H1 (cell line): ENCODE data around the gene PBLD. TPM values are rescaled to one million over a fixed set of nuclear protein-coding genes. Genes with fewer than 3 reads are reported as not detected.

Source experiments
- CTCF ChIA-PET: fragments of 300-600 bp; sonication (Branson Sonifier 250); formaldehyde crosslinking; loops from one replicate; lab custom pipeline; 2021; ENCODE audit not compliant: partially characterized antibody; lab: Charles Lee
- POLR2A ChIA-PET: fragments of 300-600 bp; sonication (Branson Sonifier 250); formaldehyde crosslinking; loops from one replicate; lab custom pipeline; 2021; ENCODE audit warnings: inconsistent platforms; ENCODE audit not compliant: partially characterized antibody; lab: Charles Lee
- DNase-seq, 2 experiments: peaks; one replicate each; pipeline versions ENCODE4 v3.0.0 to v3.0.0-alpha.2; 2010 to 2022; ENCODE audit warnings: low spot score in 2 of 2, low read depth in 1 of 2, mixed read lengths in 1 of 2
- FAIRE-seq: peaks from 2 replicates; lab custom pipeline; 2011; peaks lifted over from hg19 to GRCh38; lab: Jason Lieb, UNC
- H2AFZ ChIP-seq: 2 replicates; pipeline ENCODE4 v1.8.1; 2012; ENCODE audit warnings: low read length, inconsistent platforms
- H2AK5ac ChIP-seq: 2 replicates; pipeline ENCODE4 v1.6.1; 2013; ENCODE audit warnings: low read depth, low read length
- H2BK120ac ChIP-seq: replicated peaks from 2 replicates; pipeline ENCODE3; 2013; ENCODE audit warnings: low read depth, low read length, inconsistent platforms
- H2BK12ac ChIP-seq: 2 replicates; pipeline ENCODE4 v1.6.1; 2013; ENCODE audit warnings: low read depth, low read length
- H2BK15ac ChIP-seq: 2 replicates; pipeline ENCODE4 v1.6.1; 2013; ENCODE audit warnings: low read length
- H2BK20ac ChIP-seq: 2 replicates; pipeline ENCODE4 v1.6.1; 2013; ENCODE audit warnings: low read length
- H2BK5ac ChIP-seq: 2 replicates; pipeline ENCODE4 v1.6.1; 2013; ENCODE audit warnings: low read depth, low read length
- H3K14ac ChIP-seq: 2 replicates; pipeline ENCODE4 v1.6.1; 2013; ENCODE audit warnings: inconsistent platforms; ENCODE audit not compliant: insufficient read length
- H3K18ac ChIP-seq: 2 replicates; pipeline ENCODE4 v1.6.1; 2013; ENCODE audit warnings: low read length; ENCODE audit errors: extremely low read depth
- H3K23ac ChIP-seq: 2 replicates; pipeline ENCODE4 v1.6.1; 2013; ENCODE audit warnings: inconsistent platforms; ENCODE audit not compliant: insufficient read length
- H3K23me2 ChIP-seq: 2 replicates; pipeline ENCODE4 v1.6.1; 2013; ENCODE audit warnings: low read depth, low read length
- H3K27ac ChIP-seq: 2 replicates; pipeline ENCODE4 v1.6.1; 2011; ENCODE audit warnings: low read depth, low read length, inconsistent platforms
- H3K27me3 ChIP-seq, 4 experiments: replicated peaks in 1 of 4; 1 replicate in 1 of 4; 2 replicates in 3 of 4; pipeline versions ENCODE4 v1.6.1 to v1.8.1; 2011 to 2013; ENCODE audit warnings: low read length in 3 of 4, mild to moderate bottlenecking in 3 of 4, inconsistent platforms in 2 of 4, mixed read lengths in 2 of 4, moderate library complexity in 1 of 4; ENCODE audit not compliant: control insufficient read depth in 3 of 4, insufficient read depth in 3 of 4; ENCODE audit errors: extremely low read depth in 1 of 4
- H3K36me3 ChIP-seq, 4 experiments: 2 replicates each; pipeline versions ENCODE4 v1.6.1 to v1.8.1; 2011 to 2013; ENCODE audit warnings: mild to moderate bottlenecking in 4 of 4, low read length in 3 of 4, moderate library complexity in 2 of 4, control low read depth in 1 of 4, inconsistent platforms in 1 of 4; ENCODE audit not compliant: insufficient read depth in 4 of 4, control insufficient read depth in 2 of 4
- H3K4ac ChIP-seq: replicated peaks from 2 replicates; pipeline ENCODE3; 2013; ENCODE audit warnings: low read length, low read depth, mixed read lengths, inconsistent platforms; ENCODE audit not compliant: insufficient read length
- H3K4me1 ChIP-seq, 4 experiments: replicated peaks in 1 of 4; 1 replicate in 1 of 4; 2 replicates in 3 of 4; pipeline versions ENCODE4 v1.6.1 to v1.8.1; 2011 to 2013; ENCODE audit warnings: low read length in 3 of 4, inconsistent platforms in 2 of 4, mixed read lengths in 1 of 4; ENCODE audit not compliant: insufficient read depth in 4 of 4, control insufficient read depth in 3 of 4
- H3K4me2 ChIP-seq, 2 experiments: 2 replicates each; pipeline versions ENCODE4 v1.6.1 to v1.8.1; 2011 to 2013; ENCODE audit warnings: low read depth in 2 of 2, low read length in 2 of 2, control low read depth in 1 of 2, inconsistent platforms in 1 of 2, mild to moderate bottlenecking in 1 of 2; ENCODE audit not compliant: insufficient read depth in 1 of 2
- H3K4me3 ChIP-seq, 4 experiments: fragments of 200-600, 300-600 bp in 1 of 4; sonication (generic), shearing (Covaris generic), sonication (Bioruptor Twin) in 1 of 4; 2 replicates each; pipeline versions ENCODE4 v1.5.1 to v1.8.1; 2011 to 2016; ENCODE audit warnings: low read length in 4 of 4, low read depth in 3 of 4, control low read depth in 2 of 4, inconsistent platforms in 2 of 4, mild to moderate bottlenecking in 2 of 4, mixed read lengths in 1 of 4, moderate library complexity in 1 of 4; ENCODE audit not compliant: insufficient read depth in 2 of 4; ENCODE audit errors: extremely low read depth in 1 of 4
- H3K56ac ChIP-seq: replicated peaks from 2 replicates; pipeline ENCODE3; 2013; ENCODE audit warnings: low read depth, mild to moderate bottlenecking, mixed read lengths, low read length, inconsistent platforms; ENCODE audit not compliant: insufficient read length
- H3K79me1 ChIP-seq: 2 replicates; pipeline ENCODE4 v1.6.1; 2013; ENCODE audit warnings: low read depth, low read length, control low read depth
- H3K79me2 ChIP-seq, 2 experiments: 2 replicates each; pipeline versions ENCODE4 v1.6.1 to v1.8.1; 2012 to 2013; ENCODE audit warnings: low read length in 2 of 2, mild to moderate bottlenecking in 2 of 2, inconsistent platforms in 1 of 2; ENCODE audit not compliant: insufficient read depth in 2 of 2, control insufficient read depth in 1 of 2
- H3K9ac ChIP-seq, 4 experiments: replicated peaks in 1 of 4; 1 replicate in 1 of 4; 2 replicates in 3 of 4; pipeline versions ENCODE4 v1.6.1 to v1.8.1; 2011 to 2013; ENCODE audit warnings: low read depth in 3 of 4, low read length in 3 of 4, control low read depth in 2 of 4, mild to moderate bottlenecking in 2 of 4, moderate library complexity in 2 of 4, inconsistent platforms in 1 of 4; ENCODE audit errors: extremely low read depth in 1 of 4
- H3K9me3 ChIP-seq, 2 experiments: 2 replicates each; pipeline versions ENCODE4 v1.6.1 to v1.8.1; 2012 to 2013; ENCODE audit warnings: mild to moderate bottlenecking in 2 of 2, moderate library complexity in 2 of 2, control low read depth in 1 of 2, inconsistent platforms in 1 of 2, low read depth in 1 of 2, low read length in 1 of 2, mixed read lengths in 1 of 2; ENCODE audit not compliant: insufficient read depth in 2 of 2
- H4K20me1 ChIP-seq, 2 experiments: replicated peaks in 1 of 2; 2 replicates each; pipeline versions ENCODE3 to v1.8.1; 2011 to 2013; ENCODE audit warnings: inconsistent platforms in 2 of 2, low read length in 2 of 2, mild to moderate bottlenecking in 1 of 2; ENCODE audit not compliant: insufficient read depth in 2 of 2, control insufficient read depth in 1 of 2
- H4K5ac ChIP-seq: 2 replicates; pipeline ENCODE4 v1.6.1; 2013; ENCODE audit warnings: low read length, low read depth, mixed read lengths, inconsistent platforms; ENCODE audit not compliant: insufficient read length
- H4K8ac ChIP-seq: 2 replicates; pipeline ENCODE4 v1.8.0; 2013; ENCODE audit warnings: mild to moderate bottlenecking, moderate library complexity, low read length, inconsistent platforms; ENCODE audit not compliant: insufficient read depth; ENCODE audit errors: extremely low read depth
- H4K91ac ChIP-seq: replicated peaks from 2 replicates; pipeline ENCODE3; 2013; ENCODE audit warnings: low read length, mixed read lengths, inconsistent platforms; ENCODE audit not compliant: insufficient read length
- CHD2 ChIP-seq: IDR thresholded peaks from 2 replicates; pipeline ENCODE4 v1.6.1; 2012; ENCODE audit warnings: low read length, improper control_type of control experiment
- CTBP2 ChIP-seq: IDR thresholded peaks from 2 replicates; pipeline ENCODE4 v1.7.0; 2011; ENCODE audit warnings: borderline replicate concordance, mild to moderate bottlenecking, moderate library complexity, mixed read lengths, low read length; ENCODE audit not compliant: insufficient read depth, insufficient read length
- GABPA ChIP-seq: IDR thresholded peaks from 2 replicates; pipeline ENCODE4 v1.6.1; 2011; ENCODE audit warnings: mild to moderate bottlenecking, low read length, moderate library complexity, borderline replicate concordance; ENCODE audit not compliant: insufficient read depth
- KDM1A ChIP-seq: fragments of 200-600, 300-600 bp; sonication (generic); IDR thresholded peaks from 2 replicates; pipeline ENCODE4 v1.7.1; 2016; ENCODE audit warnings: mild to moderate bottlenecking, low read length, borderline replicate concordance
- POU5F1 ChIP-seq: IDR thresholded peaks from 2 replicates; pipeline ENCODE4 v1.6.1; 2011; ENCODE audit warnings: low read depth, mild to moderate bottlenecking, low read length, moderate library complexity
- TAF7 ChIP-seq: optimal IDR thresholded peaks from 2 replicates; pipeline ENCODE3; 2011; ENCODE audit warnings: low read depth, mild to moderate bottlenecking, inconsistent platforms, low read length, moderate library complexity, borderline replicate concordance
- WGBS, 2 experiments: shearing (Covaris generic) in 1 of 2; methylation state at CpG; one replicate each; pipeline versions ENCODE4 v1.1.6 to v1.1.7; 2013 to 2015; ENCODE audit warnings: low lambda C conversion rate in 2 of 2, mixed read lengths in 2 of 2, inconsistent platforms in 1 of 2, low coverage in 1 of 2, missing lambda C conversion rate in 1 of 2; ENCODE audit not compliant: insufficient replicate concordance in 2 of 2, insufficient coverage in 1 of 2, insufficient read length in 1 of 2; ENCODE audit errors: extremely low coverage in 1 of 2, missing lambda C conversion rate in 1 of 2; 5-methylcytosine and 5-hydroxymethylcytosine counted together
- polyA plus RNA-seq, 7 experiments: library from polyadenylated mRNA; depleted of rRNA in 3 of 7; stranded (reverse) in 5 of 7; unstranded in 2 of 7; fragments of >200 nt in 5 of 7; fragments of 200-250 nt in 2 of 7; gene quantifications; 1 replicate in 5 of 7; 2 replicates in 1 of 7; 4 replicates in 1 of 7; pipeline versions ENCODE4 v1.2.1 to v1.2.3, GENCODE V29; 2011 to 2013; ENCODE audit warnings: missing spikeins in 2 of 7, mixed read lengths in 2 of 7
- total RNA-seq: library from RNA; stranded (reverse); fragmentation: NEBNext Ultra II Directional; extraction: Animal tissue kit (Norgen Biotek cat#: 25700); gene quantifications from 2 replicates; pipeline ENCODE4 v1.2.1, GENCODE V29; 2021

PBLD gene
- total and polyA plus RNA-seq, 2 of the 8 experiments (the other 6 are each of a cell fraction or from before 2014, with no cell fraction given) = 0.56 to 2.0 TPM

GRCh38 chr10:68275600-68276126 is 57.1 kb downstream of the PBLD start:
- CTCF ChIA-PET = interaction anchor here (1.3 kb wide), 1 partner anchor 21 kb away, joined by 3 read pairs; no protein-coding TSS in a partner anchor

More at GRCh38 chr10:68275600-68276126, 57.1 kb downstream of the PBLD start:
- H3K4me1 ChIP-seq = peaks cover 0 to 2% (median 0%) of the 10 kb centered on the region in 4 experiments; a peak in 2 of 7 replicates
- H3K79me2 ChIP-seq = no peaks in the 10 kb centered on the region
- H4K20me1 ChIP-seq = no peaks in the 10 kb centered on the region
- H2BK12ac ChIP-seq = no peak overlapping the region
- DNase-seq (no peak), FAIRE-seq (no peak)
- H2BK120ac ChIP-seq = no peak overlapping the region
- no peak overlapping the region for H4K8ac ChIP-seq
- H3K9me3 ChIP-seq = peaks cover 14 to 25% of the 10 kb centered on the region in 2 experiments; a peak in 3 of 4 replicates
- H4K91ac ChIP-seq = no peak overlapping the region
- no peak overlapping the region for H2BK15ac ChIP-seq
- no peak overlapping the region for H2BK5ac ChIP-seq
- H3K27me3 ChIP-seq = 0 out of 7 replicates have a peak, but pooled peaks cover 0 to 4% (median 0%) of the 10 kb centered on the region in 4 experiments
- H3K27ac ChIP-seq = no peak overlapping the region
- no peaks in the 10 kb centered on the region for H3K79me1 ChIP-seq
- WGBS, 2 experiments = 94% methylated on average over 2 of the region's 2 CpGs; no CpG with 5 or more reads in 1 of the 2 experiments
- H2AK5ac ChIP-seq = no peak overlapping the region
- TF ChIP-seq TAF7 (no peak), CTBP2 (no peak), CHD2 (no peak), POU5F1 (no peak), GABPA (no peak), KDM1A (no peak)
- H3K56ac ChIP-seq = no peak overlapping the region
- H3K36me3 ChIP-seq = no peaks in the 10 kb centered on the region; a peak in 2 of 8 replicates
- no peak overlapping the region for H3K4me2 ChIP-seq
- no peak overlapping the region for H3K18ac ChIP-seq
- no peak overlapping the region for H3K4me3 ChIP-seq
- H3K9ac ChIP-seq = no peak overlapping the region
- H3K14ac ChIP-seq = no peak overlapping the region
- H2AFZ ChIP-seq = no peak overlapping the region
- no peak overlapping the region for H3K4ac ChIP-seq
- no peak overlapping the region for H4K5ac ChIP-seq
- POLR2A ChIA-PET = no interaction called here
- H2BK20ac ChIP-seq = no peak overlapping the region
- H3K23me2 ChIP-seq = no peaks in the 10 kb centered on the region
- H3K23ac ChIP-seq = no peak overlapping the region
